SK-N-SH treated with all-trans-retinoic acid at 6 μM for 48 hours (cell line): ENCODE results near the gene TMEM63A.

ENCODE experiments used
- CREB5 ChIP-seq: fragments of 250-450 bp; sonication (Bioruptor Pico); IDR thresholded peaks from 2 replicates; pipeline ENCODE4 v1.5.1; 2020; ENCODE audit warnings: low read depth, mild to moderate bottlenecking, moderate library complexity
- CSDC2 ChIP-seq: fragments of 250-450 bp; sonication (Bioruptor Pico); IDR thresholded peaks from 2 replicates; pipeline ENCODE4 v1.5.0; 2020; ENCODE audit warnings: mild to moderate bottlenecking, moderate library complexity
- PPARA ChIP-seq: fragments of 250-450 bp; sonication (Bioruptor Pico); IDR thresholded peaks from 2 replicates; pipeline ENCODE4 v1.5.0; 2020; ENCODE audit warnings: mild to moderate bottlenecking, borderline replicate concordance
- RARB ChIP-seq: fragments of 250-450 bp; sonication (Bioruptor Pico); IDR thresholded peaks from 2 replicates; pipeline ENCODE4 v1.8.0; 2021; ENCODE audit warnings: mild to moderate bottlenecking, moderate library complexity
- SNAI2 ChIP-seq: fragments of 250-450 bp; sonication (Bioruptor Pico); IDR thresholded peaks from 2 replicates; pipeline ENCODE4 v1.5.0; 2020; ENCODE audit warnings: mild to moderate bottlenecking, moderate library complexity
- TCF4 ChIP-seq: fragments of 250-450 bp; sonication (Bioruptor Pico); IDR thresholded peaks from 2 replicates; pipeline ENCODE4 v1.8.0; 2021; ENCODE audit warnings: mild to moderate bottlenecking, moderate library complexity, borderline replicate concordance
- ZFP30 ChIP-seq: fragments of 450-650 bp; formaldehyde crosslinking; IDR thresholded peaks from 2 replicates; pipeline ENCODE4 v1.5.0; 2022; ENCODE audit warnings: mild to moderate bottlenecking, moderate library complexity
- ZNF70 ChIP-seq: fragments of 450-650 bp; formaldehyde crosslinking; IDR thresholded peaks from 2 replicates; pipeline ENCODE4 v1.5.0; 2020; ENCODE audit warnings: mild to moderate bottlenecking, moderate library complexity

DNA sequence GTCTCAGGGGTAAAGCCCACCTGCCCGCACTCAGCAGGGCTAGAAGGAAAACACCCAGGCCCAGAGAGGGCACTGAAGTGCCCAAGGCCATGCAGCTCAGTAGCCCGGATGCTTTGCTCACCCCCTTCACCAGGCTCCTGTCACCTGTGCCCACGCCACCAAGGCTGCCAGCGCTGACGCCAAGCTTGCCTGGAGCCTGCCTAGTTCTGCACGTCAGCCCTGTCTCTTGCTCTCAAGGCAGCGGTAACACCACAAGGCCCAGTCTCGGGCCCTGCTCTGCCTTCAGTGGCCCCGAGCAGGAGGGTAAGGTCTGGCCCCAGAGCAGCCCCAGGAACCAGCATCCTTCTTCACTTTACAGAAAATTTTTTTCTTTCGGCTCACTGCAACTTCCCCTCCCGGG, 7.7 kb downstream of the TMEM63A start:
- TF ChIP-seq RARB (CRISPR knock-in tag) (no peak), PPARA (CRISPR knock-in tag) (no peak), SNAI2 (no peak), CSDC2 (CRISPR knock-in tag) (no peak), ZNF70 (CRISPR knock-in tag) (no peak), TCF4 (CRISPR knock-in tag) (no peak), CREB5 (no peak), ZFP30 (CRISPR knock-in tag) (no peak)
